Dermis microvascular lymphatic vessel endothelial cell (primary cell): Measurements from ENCODE around the gene MRTFA. TPM values are rescaled to one million over a fixed set of nuclear protein-coding genes. Genes with fewer than 3 reads are reported as not detected.

Experiments used
- DNase-seq, 2 donors: peaks; one replicate each; pipeline versions ENCODE4 v3.0.0 to v3.0.0-alpha.2; 2010; ENCODE audit warnings: low read depth in 2 of 2
- total RNA-seq: library from RNA; depleted of rRNA; stranded (reverse); fragments of >200 nt; gene quantifications from 2 replicates; pipeline ENCODE4 v1.2.1, GENCODE V29; 2014

Gene MRTFA
- total RNA-seq, 1 donor from 2014 or later = 12.8 TPM

GRCh38 chr22:40414311-40414710 is 222.2 kb downstream of the MRTFA start:
- DNase-seq = no peak

GRCh38 chr22:40413873-40414272 is 222.6 kb downstream of the MRTFA start:
- no peak for DNase-seq

DNA sequence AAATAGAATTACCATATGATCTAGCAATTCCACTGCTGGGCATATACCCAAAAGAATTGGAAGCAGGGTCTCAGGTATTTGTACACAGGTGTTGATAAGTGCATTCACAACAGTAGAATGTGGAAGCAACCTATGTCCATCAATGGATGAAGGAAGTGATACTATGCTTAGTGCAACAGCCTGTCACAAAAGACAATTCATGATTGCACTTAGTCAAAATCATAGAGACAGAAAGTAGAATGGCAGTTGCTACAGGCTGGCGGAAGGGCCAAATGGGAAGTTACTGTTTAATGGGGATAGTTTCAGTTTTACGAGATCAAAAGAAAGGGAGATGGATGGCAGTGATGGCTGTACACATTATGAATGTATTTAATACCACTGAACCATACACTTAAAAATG is 224.1 kb downstream of the MRTFA start:
- DNase-seq = no peak

- no peak for DNase-seq
Measured at GRCh38 chr22:40411506-40411861, 225.0 kb downstream of the MRTFA start.

GRCh38 chr22:40410731-40411505 is 225.6 kb downstream of the MRTFA start:
- DNase-seq = no peak

DNA sequence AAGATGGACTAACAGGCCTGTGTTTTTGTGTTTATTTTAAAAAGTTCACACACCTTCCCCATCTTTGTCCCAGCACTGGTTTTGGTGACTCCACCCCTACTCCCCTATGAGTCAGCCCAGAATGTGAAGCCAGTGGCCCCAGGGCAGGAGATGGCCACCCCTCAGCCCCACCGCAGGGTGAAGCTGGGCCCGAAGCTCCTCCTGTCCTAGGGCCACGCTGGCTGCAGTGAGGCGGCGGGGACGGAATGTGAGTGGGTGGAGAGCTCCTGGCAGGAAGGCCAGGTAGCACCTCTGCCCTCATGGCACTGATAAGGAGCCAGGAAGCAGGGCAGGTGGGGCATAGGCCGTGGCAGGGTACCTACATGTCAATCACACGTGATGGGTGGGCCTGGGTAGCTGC is 226.2 kb downstream of the MRTFA start:
- no peak for DNase-seq

DNA sequence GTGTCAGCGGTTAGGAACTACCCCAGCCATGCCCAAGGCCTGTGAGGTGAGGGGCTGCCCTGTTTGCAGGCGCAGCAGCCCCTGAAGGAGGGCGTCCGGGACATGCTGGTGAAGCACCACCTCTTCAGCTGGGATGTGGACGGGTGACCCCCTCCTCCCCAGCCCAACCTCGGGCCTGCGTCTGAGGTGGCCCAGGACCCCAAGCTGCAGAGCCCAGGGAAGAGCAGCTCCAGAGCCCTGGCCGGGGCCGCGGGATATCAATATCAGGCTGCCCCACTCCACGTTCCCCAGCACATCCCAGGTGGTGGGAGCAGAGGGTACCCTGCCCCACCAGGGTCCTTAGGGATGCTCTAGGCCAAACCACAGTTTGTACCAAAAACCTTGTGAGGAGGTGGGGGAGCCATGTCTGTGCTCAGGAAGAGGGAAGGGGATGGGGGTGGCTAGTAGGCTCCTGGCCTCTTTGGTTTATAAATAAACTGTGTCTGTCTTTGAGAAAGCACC is 226.9 kb downstream of the MRTFA start:
- DNase-seq = no peak

DNA sequence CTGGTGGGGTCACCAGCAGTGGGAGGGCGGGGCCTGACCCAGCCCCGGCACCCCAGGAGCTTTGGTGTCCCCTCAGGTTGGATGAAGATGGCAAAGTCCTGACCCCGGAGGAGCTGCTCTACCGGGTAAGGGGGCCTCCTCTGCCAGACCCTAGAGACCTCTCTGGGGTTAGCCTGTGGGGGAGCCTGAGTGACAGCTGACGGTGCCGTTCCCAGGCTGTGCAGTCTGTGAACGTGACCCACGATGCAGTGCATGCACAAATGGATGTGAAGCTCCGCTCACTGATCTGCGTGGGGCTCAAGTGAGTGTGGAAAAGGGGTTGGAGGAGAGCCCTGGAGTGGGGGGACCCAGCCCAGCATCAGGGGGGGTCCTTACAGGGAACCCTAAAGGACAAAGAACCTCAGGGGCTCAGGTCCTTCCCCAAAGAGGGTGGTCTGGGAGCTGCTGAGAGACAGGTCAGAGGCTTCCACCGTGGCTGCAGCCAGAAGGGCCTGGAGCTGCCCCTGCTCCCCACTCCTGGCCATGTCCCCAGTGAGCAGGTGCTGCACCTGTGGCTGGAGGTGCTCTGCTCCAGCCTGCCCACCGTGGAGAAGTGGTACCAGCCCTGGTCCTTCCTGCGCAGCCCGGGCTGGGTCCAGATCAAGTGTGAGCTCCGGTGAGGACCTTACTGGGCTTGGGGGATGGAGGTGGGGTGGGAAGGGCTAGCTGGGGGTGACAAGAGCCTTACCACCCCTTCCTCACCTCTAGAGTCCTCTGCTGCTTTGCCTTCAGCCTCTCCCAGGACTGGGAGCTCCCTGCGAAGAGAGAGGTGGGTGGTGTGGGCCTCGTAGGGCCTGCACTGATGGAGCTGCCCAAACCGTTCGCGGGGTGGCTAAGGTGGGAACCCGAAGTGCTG is 227.6 kb downstream of the MRTFA start:
- no peak for DNase-seq

DNA sequence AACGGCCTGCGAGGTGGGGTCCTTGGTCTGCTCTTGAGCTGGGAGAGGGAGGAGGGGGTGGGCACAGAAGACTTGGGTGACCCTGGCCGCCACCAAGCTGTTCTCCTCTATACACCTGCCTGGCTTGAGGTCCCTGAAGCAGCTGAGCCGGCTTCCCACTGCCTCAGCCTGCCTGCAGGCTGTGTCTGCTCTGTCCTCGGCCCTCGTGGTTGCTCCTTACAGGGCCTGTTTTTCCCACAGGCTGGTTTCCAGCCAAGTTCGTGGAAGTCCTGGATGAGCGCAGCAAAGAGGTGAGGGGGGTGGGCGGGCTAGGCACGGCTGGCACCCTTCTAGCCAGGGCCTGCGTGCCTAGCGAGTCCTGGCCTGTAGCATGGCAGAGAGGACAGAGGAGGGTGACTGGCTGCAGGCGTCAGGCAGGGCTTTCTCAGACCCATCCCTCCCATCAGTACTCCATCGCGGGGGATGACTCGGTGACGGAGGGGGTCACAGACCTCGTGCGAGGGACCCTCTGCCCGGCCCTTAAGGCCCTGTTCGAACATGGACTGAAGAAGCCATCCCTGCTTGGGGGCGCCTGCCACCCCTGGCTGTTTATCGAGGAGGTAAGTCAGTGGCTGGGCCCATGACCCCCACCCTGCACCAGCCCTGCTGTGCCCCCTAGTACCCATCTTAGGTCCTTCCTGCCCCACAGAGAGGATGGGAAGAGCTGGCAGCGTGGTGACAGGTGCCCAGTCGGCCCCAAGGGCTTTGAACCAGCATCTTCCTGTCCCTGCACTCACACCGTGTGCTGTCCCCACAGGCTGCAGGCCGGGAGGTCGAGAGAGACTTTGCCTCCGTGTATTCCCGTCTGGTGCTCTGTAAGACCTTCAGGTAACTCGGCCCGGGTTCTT is 228.4 kb downstream of the MRTFA start:
- DNase-seq = no peak

DNA sequence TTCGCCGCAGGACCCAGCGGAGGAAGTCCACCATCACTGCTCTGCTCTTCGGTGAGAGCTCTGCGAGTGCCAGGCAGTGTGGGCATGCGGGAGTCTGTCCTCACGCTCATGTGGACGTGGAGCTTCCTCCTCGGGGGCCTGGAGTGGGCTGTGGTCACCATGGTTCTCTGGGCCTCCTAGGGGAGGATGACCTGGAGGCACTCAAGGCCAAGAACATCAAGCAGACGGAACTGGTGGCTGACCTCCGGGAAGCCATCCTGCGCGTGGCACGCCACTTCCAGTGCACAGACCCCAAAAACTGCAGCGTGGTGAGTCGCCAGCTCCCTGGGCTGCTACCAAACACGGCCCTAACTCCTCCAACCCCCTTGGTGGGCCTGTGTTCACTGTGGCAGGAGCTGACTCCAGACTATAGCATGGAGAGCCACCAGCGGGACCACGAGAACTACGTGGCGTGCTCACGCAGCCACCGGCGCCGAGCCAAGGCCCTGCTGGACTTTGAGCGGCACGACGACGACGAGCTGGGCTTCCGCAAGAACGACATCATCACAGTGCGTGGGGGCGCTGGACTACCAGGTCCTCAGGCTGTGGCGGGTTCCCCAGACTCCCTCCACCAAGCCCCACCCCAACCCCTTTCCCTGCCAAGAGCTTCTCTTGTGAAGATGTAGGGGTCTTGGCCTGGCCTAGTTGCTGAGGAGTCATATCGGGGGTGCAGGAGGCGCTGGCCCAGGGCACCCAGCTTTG is 229.3 kb downstream of the MRTFA start:
- no peak for DNase-seq

DNA sequence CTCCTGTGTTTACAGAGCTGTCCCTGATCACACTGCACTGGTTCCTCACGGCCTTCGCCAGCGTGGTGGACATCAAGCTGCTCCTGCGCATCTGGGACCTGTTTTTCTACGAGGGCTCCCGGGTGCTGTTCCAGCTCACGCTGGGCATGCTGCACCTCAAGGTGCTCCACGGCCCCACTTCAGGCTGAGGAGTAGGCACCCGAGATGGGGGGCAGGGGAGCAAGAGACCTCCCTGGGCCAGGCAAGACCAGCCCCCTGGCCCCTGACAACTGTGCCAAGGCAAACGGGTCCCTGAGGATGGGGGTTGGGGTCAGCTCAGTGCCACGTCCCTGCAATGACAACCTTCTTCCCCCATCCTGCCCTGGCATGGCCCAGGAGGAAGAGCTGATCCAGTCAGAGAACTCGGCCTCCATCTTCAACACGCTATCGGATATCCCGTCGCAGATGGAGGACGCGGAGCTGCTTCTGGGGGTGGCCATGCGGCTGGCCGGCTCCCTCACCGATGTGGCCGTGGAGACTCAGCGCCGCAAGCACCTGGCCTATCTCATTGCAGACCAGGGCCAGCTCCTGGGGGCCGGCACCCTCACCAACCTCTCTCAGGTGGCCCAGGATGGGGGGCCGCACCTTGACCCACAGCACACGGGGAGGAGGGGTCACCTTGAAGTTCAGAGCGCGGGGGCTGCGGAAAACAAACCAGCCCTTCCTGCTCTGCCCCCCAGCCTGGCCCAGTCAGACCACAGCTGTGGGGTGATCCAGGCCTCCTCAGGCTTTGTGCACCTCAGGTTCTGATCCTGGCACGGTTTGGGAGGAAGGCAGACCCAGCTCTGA is 230.2 kb downstream of the MRTFA start:
- no peak for DNase-seq

DNA sequence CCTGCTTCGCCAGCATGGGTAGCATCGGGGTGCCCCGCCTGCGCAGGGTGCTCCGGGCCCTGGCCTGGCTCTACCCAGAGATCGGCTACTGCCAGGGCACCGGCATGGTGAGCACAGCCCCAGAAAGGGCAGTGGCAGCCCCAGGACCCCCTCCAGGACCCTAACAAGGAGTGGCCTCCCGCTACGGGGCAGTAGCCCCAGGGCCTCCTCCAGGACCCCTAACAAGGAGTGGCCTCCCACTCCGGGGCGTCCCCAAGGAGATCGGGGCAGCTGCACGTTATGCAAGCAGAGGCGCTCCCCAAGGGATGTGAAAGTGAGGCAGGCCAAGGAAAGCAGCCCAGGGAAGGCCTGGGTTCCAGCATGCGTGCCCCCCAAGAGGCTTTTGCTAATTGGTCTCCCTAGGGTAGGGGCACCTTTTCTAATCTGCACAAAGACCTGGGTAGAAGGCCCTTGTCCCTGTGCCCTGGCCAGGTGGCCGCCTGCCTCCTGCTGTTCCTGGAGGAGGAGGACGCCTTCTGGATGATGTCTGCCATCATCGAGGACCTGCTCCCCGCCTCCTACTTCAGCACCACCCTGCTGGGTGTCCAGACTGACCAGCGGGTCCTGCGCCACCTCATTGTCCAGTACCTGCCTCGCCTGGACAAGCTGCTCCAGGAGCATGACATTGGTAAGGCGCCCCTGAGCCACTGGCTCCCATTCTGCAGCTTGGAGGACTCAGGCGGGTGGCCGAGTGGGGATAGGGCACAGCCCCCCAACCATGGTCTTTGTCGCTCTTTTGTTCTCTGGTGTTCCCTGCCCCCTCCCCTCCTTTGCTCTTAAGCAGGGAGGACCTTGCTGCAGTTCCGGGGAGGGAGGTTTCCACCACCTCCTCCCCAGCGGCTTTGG is 231.1 kb downstream of the MRTFA start:
- no peak for DNase-seq

DNA sequence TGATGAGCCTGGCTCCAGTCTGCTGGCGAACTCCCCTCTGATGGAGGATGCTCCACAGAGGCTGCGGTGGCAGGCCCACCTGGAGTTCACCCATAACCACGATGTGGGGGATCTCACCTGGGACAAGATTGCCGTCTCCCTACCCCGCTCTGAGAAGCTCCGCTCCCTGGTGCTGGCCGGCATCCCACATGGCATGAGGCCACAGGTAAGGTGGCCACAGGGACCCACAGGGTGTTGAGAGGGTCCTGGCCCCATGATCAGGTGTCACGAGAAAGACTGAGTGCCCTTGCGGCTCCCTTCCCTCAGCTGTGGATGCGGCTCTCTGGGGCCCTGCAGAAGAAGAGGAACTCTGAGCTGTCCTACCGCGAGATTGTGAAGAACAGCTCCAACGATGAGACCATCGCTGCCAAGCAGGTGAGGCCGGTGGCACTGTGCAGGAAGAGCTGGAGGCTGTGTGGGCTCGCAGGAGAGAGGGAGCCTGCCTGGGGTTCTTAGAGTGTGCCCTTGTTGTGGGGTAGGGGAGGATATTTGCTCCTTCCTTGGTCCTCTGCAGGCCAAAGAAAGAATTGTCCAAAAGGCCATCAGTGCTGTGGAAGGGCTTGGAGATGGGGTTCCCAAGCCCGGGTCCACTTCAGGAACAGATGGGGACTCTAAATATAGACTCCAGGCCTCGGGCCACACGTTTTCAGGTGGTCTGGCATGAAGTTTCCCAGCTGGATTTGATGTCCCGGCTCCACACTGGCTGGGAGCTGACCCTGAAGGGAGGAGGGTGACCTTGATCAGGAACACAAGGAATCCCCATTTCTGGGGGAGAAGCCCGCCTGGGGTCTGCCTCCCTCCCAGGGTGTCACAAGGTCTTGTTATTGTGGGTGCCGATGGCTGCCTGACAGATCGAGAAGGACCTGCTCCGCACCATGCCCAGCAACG is 232.0 kb downstream of the MRTFA start:
- no peak for DNase-seq

DNA sequence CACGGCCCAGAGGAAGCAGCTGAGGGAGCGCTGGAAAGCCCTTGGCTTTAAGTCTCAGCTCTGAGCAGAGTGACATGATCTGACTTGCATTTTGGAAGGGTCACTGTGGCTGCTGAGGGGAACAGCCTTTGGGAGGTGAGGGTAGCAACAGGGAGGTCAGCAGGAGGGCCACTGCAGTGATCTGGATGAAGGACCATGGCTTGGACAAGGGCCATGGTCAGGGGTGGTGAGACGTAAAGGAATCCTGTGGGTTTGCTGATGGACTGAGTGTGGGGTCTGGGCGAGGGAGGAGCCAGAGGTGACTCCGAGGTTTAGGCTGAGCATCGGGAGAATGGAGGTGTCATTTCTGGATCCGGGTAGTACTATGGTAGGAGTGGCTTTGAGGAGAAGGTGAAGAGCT is 232.9 kb downstream of the MRTFA start:
- DNase-seq = no peak

GRCh38 chr22:40403141-40403540 is 233.4 kb downstream of the MRTFA start:
- no peak for DNase-seq

DNA sequence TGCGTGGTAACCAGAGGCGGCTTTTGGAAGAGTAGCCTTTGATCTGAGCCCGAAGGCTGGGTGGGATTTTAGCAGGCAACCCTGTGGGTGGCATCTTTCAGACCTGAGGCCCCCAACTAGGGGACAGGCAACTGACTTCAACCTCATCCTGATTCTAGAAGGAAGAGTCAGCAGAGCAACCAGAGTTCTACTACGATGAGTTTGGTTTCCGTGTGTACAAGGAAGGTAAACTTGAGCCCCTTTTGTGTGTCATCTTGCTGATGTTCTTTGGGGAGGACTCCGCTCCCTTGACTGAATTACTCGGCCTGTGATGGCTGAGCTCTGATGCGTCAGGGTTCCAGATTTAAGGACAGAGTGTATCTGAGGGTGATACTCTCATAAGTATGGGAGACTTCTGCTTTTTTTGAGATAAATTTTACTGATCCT is 234.5 kb downstream of the MRTFA start:
- no peak for DNase-seq

DNA sequence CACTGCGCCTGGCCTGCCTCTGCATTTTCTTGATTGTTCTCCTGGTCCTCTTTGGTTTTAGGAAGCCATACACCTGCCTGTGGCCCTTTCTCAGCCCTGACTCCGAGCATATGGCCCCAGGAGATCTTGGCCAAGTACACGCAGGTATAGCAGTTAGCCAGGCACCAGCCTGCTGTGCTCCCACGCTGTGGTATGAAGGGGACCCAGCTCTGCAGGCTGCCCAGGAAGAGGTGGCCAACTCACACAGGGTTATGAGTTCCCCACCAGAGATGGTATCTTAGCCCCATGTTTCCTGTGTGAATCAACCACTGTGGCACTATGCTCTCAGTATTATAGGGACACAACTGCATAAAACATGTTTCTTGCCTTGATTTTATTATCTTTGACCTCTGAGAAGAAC is 235.0 kb downstream of the MRTFA start:
- no peak for DNase-seq

DNA sequence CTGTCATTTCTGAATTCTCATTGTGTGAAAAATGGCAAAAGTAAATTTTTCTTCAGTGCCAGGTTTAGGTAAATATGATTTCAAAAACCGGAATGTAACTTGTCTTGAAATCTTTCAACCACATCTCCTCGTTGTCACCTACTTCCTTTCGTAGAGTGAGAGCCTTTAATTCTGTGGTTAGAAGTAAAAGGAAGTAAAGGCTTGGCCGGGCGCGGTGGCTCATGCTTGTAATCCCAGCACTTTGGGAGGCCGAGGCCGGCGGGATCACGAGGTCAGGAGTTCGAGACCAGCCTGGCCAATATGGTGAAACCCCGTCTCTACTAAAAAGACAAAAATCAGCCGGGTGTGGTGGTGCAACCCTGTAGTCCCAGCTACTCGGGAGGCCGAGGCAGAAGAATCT is 236.4 kb downstream of the MRTFA start:
- no peak for DNase-seq
